Adrenal gland (tissue), 5 donors: ENCODE data around the gene AGPS.

Source experiments
- POLR2A ChIP-seq, 2 donors: fragments of 450-650 bp; IDR thresholded peaks; one replicate each; pipeline ENCODE4 v1.6.1; 2017; ENCODE audit warnings: antibody characterized with exemption in 2 of 2, mild to moderate bottlenecking in 2 of 2, moderate library complexity in 1 of 2
- TF ChIP-seq, protein P1 (sequence below), 6 experiments: fragments of 450-650 bp in 4 of 6; fragments of 200-600 bp in 2 of 6; sonication (generic) in 1 of 6; IDR thresholded peaks; 1 replicate in 5 of 6; 2 replicates in 1 of 6; pipeline versions ENCODE4 v1.5.1 to v1.8.0; 2016 to 2021; ENCODE audit warnings: antibody characterized with exemption in 6 of 6, mild to moderate bottlenecking in 2 of 6, moderate library complexity in 1 of 6
- donor health status: DM: no; HTN: no; CAD: no.

DNA sequence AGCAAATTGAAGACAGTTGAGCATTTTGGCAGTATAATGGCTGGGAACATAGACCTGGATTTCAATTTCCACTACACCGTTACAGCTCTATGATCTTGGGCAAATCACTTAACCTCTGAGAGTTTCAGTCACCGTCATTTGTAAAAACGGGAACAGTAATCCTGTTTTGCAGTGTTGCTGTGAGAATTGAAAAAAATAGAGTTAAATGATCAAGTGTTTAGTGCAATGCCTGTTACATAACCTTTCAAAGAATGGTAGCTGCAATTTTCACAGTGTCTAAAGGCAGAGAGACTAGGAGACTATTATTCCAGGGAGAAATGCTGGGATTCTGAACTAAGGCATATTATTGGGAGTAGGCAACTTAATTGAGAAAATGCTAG lies 2.0 kb downstream of the AGPS start:
- TF ChIP-seq, protein P1, sequence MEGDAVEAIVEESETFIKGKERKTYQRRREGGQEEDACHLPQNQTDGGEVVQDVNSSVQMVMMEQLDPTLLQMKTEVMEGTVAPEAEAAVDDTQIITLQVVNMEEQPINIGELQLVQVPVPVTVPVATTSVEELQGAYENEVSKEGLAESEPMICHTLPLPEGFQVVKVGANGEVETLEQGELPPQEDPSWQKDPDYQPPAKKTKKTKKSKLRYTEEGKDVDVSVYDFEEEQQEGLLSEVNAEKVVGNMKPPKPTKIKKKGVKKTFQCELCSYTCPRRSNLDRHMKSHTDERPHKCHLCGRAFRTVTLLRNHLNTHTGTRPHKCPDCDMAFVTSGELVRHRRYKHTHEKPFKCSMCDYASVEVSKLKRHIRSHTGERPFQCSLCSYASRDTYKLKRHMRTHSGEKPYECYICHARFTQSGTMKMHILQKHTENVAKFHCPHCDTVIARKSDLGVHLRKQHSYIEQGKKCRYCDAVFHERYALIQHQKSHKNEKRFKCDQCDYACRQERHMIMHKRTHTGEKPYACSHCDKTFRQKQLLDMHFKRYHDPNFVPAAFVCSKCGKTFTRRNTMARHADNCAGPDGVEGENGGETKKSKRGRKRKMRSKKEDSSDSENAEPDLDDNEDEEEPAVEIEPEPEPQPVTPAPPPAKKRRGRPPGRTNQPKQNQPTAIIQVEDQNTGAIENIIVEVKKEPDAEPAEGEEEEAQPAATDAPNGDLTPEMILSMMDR (IDR thresholded peaks at IDR 0.05), result no peak
- no peak for TF ChIP-seq POLR2A (IDR thresholded peaks at IDR 0.05)
